Measurements from ENCODE around the gene PRDM8. TPM values are rescaled to one million over a fixed set of nuclear protein-coding genes. Genes with fewer than 3 reads are reported as not detected.

Gene PRDM8
- total RNA-seq, 1 experiment from 2014 or later: 5.3 TPM

GRCh38 chr4:80229128-80229527 is 31.8 kb downstream of the PRDM8 start:
- TF ChIP-seq, protein P1, sequence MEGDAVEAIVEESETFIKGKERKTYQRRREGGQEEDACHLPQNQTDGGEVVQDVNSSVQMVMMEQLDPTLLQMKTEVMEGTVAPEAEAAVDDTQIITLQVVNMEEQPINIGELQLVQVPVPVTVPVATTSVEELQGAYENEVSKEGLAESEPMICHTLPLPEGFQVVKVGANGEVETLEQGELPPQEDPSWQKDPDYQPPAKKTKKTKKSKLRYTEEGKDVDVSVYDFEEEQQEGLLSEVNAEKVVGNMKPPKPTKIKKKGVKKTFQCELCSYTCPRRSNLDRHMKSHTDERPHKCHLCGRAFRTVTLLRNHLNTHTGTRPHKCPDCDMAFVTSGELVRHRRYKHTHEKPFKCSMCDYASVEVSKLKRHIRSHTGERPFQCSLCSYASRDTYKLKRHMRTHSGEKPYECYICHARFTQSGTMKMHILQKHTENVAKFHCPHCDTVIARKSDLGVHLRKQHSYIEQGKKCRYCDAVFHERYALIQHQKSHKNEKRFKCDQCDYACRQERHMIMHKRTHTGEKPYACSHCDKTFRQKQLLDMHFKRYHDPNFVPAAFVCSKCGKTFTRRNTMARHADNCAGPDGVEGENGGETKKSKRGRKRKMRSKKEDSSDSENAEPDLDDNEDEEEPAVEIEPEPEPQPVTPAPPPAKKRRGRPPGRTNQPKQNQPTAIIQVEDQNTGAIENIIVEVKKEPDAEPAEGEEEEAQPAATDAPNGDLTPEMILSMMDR (IDR thresholded peaks at IDR 0.05): no peak
- TF ChIP-seq POLR2AphosphoS5 (IDR thresholded peaks at IDR 0.05; ENCODE audit: low read depth, low read length) (no peak), TCF7L2 (IDR thresholded peaks at IDR 0.05; ENCODE audit: low read depth, low read length) (no peak), SIN3A (IDR thresholded peaks at IDR 0.05; ENCODE audit: borderline replicate concordance, insufficient read depth, low read depth, low read length) (no peak), REST (IDR thresholded peaks at IDR 0.05; ENCODE audit: insufficient read depth in 1 of 2, low read depth in 2 of 2, low read length in 1 of 2) (no peak)
- Histone ChIP-seq H3K9me3 (ENCODE audit: control insufficient read depth, insufficient read depth, low read depth, low read length) (no peaks in the 10 kb centered on the region), H3K4me3 (ENCODE audit: low read depth in 2 of 2, low read length in 2 of 2) (no peak overlapping the region), H3K27ac (ENCODE audit: low read length) (no peak overlapping the region), H3K4me1 (ENCODE audit: control insufficient read depth, insufficient read depth, low read length) (no peaks in the 10 kb centered on the region), H3K27me3 (ENCODE audit: control insufficient read depth, insufficient read depth, low read length) (no peaks in the 10 kb centered on the region), H3K36me3 (ENCODE audit: control insufficient read depth, insufficient read depth, low read length) (no peaks in the 10 kb centered on the region)
- no TSS peak for BruUV-seq (replicated peaks)
- intact Hi-C loops (cut with micrococcal nuclease; ENCODE audit: unreplicated experiment): no loop called here
- in situ Hi-C loops (cut with HindIII; ENCODE audit: low pct_unique_long_range_greater_than_20kb, low sequenced_read_pairs): no loop called here
- POLR2A ChIA-PET: no interaction called here
- CTCF ChIA-PET: no interaction called here
- ATAC-seq (no peak), DNase-seq (ENCODE audit: low read depth, low spot score) (no peak)

DNA sequence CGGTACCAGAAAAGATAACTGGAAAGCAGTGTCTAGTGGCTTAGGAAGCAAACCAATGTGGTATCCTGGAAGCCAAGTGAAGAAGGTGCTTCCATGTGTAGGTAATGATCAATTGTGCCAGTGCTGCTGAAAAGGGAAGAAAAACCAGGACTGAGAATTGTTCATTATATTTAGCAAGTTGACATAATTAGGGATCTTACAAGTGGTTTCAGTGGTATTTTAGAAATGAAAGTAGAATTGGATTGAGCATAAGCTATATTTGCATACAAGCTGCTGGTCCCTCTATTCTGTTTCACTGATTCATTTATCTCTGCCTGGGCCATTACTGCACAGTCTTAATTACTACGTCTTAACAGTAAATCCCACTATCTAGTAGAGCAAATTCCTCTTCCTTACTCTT is 32.3 kb downstream of the PRDM8 start:
- DNase-seq (ENCODE audit: low read depth, low spot score) (no peak), ATAC-seq (no peak)
- CTCF ChIA-PET: no interaction called here
- no peak for TF ChIP-seq REST (IDR thresholded peaks at IDR 0.05; ENCODE audit: insufficient read depth in 1 of 2, low read depth in 2 of 2, low read length in 1 of 2)
- TF ChIP-seq, protein P1 (IDR thresholded peaks at IDR 0.05): no peak
- TF ChIP-seq TCF7L2 (IDR thresholded peaks at IDR 0.05; ENCODE audit: low read depth, low read length): no peak
- no peak for TF ChIP-seq POLR2AphosphoS5 (IDR thresholded peaks at IDR 0.05; ENCODE audit: low read depth, low read length)
- TF ChIP-seq SIN3A (IDR thresholded peaks at IDR 0.05; ENCODE audit: borderline replicate concordance, insufficient read depth, low read depth, low read length): no peak
- in situ Hi-C loops (cut with HindIII; ENCODE audit: low pct_unique_long_range_greater_than_20kb, low sequenced_read_pairs): no loop called here
- Histone ChIP-seq H3K27ac (ENCODE audit: low read length) (no peak overlapping the region), H3K36me3 (ENCODE audit: control insufficient read depth, insufficient read depth, low read length) (no peaks in the 10 kb centered on the region), H3K9me3 (ENCODE audit: control insufficient read depth, insufficient read depth, low read depth, low read length) (no peaks in the 10 kb centered on the region), H3K27me3 (ENCODE audit: control insufficient read depth, insufficient read depth, low read length) (no peaks in the 10 kb centered on the region), H3K4me1 (ENCODE audit: control insufficient read depth, insufficient read depth, low read length) (no peaks in the 10 kb centered on the region), H3K4me3 (ENCODE audit: low read depth in 2 of 2, low read length in 2 of 2) (no peak overlapping the region)
- intact Hi-C loops (cut with micrococcal nuclease; ENCODE audit: unreplicated experiment): no loop called here
- BruUV-seq (replicated peaks): no TSS peak
- POLR2A ChIA-PET: no interaction called here
